ENCODE results near the gene SOWAHB. TPM values are rescaled to one million over a fixed set of nuclear protein-coding genes. Genes with fewer than 3 reads are reported as not detected.
"Not testable (repeated sequence)": the region's sequence is repeated elsewhere in the genome, so short reads cannot be mapped to it uniquely, and the experiment has no call there.

The SOWAHB gene
- total RNA-seq, 1 experiment from 2014 or later = not detected

DNA sequence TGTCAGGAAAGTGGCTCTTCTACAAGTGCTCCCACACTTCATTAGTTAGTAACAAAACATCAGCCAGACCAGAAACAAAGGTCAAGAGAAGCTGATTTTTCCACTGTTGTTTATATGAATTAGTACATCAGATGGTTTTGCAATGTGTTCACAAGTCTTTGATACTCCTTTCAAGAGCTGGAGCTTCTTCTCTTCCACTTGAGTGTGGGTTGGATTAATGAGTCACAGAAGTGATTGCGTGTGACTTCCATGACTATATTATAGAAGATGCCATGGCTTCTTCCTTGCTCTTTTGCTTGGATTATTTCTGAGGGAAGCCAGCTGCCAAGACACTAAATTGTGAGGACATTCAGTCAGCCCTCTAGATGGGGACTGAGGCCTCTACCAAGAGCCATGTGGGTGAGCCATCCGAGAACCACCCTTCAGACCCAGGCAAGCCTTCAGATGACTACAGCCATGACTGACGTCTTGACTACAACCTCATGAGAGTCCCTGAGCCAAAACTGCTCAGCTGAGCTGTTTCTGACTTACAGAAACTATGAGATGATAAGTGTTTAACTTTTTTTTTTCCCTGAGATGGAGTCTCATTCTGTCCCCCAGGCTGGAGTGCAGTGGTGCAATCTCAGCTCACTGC, 18.1 kb downstream of the SOWAHB start:
- H3K27ac ChIP-seq = no peak overlapping the region
- H3K36me3 ChIP-seq = no peaks in the 10 kb centered on the region
- no peaks in the 10 kb centered on the region for H3K27me3 ChIP-seq
- no peak overlapping the region for H3K4me3 ChIP-seq
- no peak for DNase-seq
- no peaks in the 10 kb centered on the region for H3K4me1 ChIP-seq
- no peaks in the 10 kb centered on the region for H3K9me3 ChIP-seq (replicated peaks)

- H3K27me3 ChIP-seq; H3K9me3 ChIP-seq (replicated peaks); H3K4me1 ChIP-seq; H3K4me3 ChIP-seq; H3K27ac ChIP-seq; H3K36me3 ChIP-seq; DNase-seq: not testable (repeated sequence)
These were observed 19.2 kb downstream of the SOWAHB start for GRCh38 chr4:76878641-76879165.

- Histone ChIP-seq H3K4me1 (0 out of 2 replicates have a peak, but pooled peaks cover 6% of the 10 kb centered on the region), H3K36me3 (no peaks in the 10 kb centered on the region), H3K9me3 (replicated peaks) (no peaks in the 10 kb centered on the region), H3K27ac (no peak overlapping the region), H3K27me3 (no peaks in the 10 kb centered on the region), H3K4me3 (no peak overlapping the region)
- no peak for DNase-seq
These were observed 23.8 kb downstream of the SOWAHB start for GRCh38 chr4:76874176-76874575.

GRCh38 chr4:76873495-76873894, 24.4 kb downstream of the SOWAHB start:
- Histone ChIP-seq H3K27me3 (no peaks in the 10 kb centered on the region), H3K4me1 (0 out of 2 replicates have a peak, but pooled peaks cover 6% of the 10 kb centered on the region), H3K9me3 (replicated peaks) (no peaks in the 10 kb centered on the region), H3K36me3 (no peaks in the 10 kb centered on the region), H3K4me3 (no peak overlapping the region), H3K27ac (no peak overlapping the region)
- no peak for DNase-seq

DNA sequence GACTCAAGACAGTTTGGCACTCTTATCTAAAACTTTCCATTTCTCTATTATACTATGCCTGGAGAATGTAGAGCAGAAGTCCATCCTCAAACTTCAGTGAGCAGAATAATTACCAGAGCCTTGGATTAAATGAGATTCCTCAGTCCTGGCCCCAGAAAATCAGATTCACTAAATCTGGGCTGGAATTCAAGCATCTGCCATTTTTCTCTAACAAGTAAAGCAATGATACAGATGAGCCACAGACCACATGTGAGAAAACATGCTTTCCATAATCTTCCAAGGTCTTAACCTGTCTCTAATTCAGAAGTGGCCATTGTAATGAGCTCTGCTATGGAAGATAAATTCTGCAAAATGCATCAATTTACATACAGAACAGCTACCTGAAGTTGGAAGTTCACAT, 25.4 kb downstream of the SOWAHB start:
- Histone ChIP-seq H3K27me3 (no peaks in the 10 kb centered on the region), H3K27ac (no peak overlapping the region), H3K4me1 (0 out of 2 replicates have a peak, but pooled peaks cover 6% of the 10 kb centered on the region), H3K36me3 (no peaks in the 10 kb centered on the region), H3K9me3 (replicated peaks) (no peaks in the 10 kb centered on the region), H3K4me3 (no peak overlapping the region)
- no peak for DNase-seq

- H3K4me3 ChIP-seq; H3K27me3 ChIP-seq; H3K9me3 ChIP-seq (replicated peaks); H3K36me3 ChIP-seq; H3K27ac ChIP-seq; DNase-seq; H3K4me1 ChIP-seq: not testable (repeated sequence)
These were observed 29.2 kb downstream of the SOWAHB start for GRCh38 chr4:76868780-76869179.

GRCh38 chr4:76867880-76868655, 29.9 kb downstream of the SOWAHB start:
- peak; percentile 52 for DNase-seq
- H3K4me3 ChIP-seq = no peak overlapping the region
- H3K27me3 ChIP-seq = no peaks in the 10 kb centered on the region
- 0 out of 2 replicates have a peak, but pooled peaks cover 3% of the 10 kb centered on the region for H3K9me3 ChIP-seq (replicated peaks)
- no peak overlapping the region for H3K27ac ChIP-seq
- H3K36me3 ChIP-seq = no peaks in the 10 kb centered on the region
- 0 out of 2 replicates have a peak, but pooled peaks cover 6% of the 10 kb centered on the region for H3K4me1 ChIP-seq

DNA sequence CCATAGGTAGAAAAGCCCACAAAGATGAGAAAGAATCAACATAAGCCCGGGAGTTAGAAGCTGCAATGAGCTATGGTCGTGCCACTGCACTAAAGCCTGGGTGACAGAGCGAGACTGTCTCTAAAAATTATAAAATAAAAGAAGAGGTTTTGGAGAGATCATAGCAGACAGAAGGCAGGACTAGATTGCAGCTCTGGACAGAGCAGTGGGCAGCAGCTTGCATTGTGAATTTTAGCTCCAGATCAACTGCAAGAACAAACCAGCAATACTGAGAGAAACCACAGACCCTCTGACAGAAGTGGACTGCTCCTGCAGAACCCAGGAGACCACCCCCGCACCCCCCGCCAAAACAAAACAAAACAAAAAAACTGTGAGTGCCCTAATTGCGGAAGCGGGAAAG, 30.6 kb downstream of the SOWAHB start:
- no peak overlapping the region for H3K27ac ChIP-seq
- 0 out of 2 replicates have a peak, but pooled peaks cover 3% of the 10 kb centered on the region for H3K9me3 ChIP-seq (replicated peaks)
- 0 out of 2 replicates have a peak, but pooled peaks cover 1% of the 10 kb centered on the region for H3K4me1 ChIP-seq
- no peak for DNase-seq
- no peak overlapping the region for H3K4me3 ChIP-seq
- no peaks in the 10 kb centered on the region for H3K36me3 ChIP-seq
- no peaks in the 10 kb centered on the region for H3K27me3 ChIP-seq

DNA sequence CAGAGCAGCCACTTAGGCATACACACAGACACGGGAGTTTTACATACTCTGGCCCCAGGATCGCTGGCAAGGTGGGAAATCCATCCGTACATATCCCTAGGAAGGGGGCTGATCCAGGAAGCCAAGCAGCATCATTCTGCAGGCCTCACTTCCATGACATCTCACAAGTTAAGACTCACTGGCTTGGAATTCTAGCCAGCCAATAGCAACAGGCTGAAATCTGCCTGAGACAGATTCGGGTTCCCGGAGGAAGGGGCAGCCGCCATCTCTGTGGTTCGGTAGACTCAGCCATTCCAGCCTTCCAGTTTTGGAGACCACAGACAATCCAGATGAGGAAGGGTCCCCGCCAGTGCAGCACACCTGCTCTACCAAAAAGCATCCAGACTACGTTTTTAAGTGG, 31.3 kb downstream of the SOWAHB start:
- H3K27me3 ChIP-seq = no peaks in the 10 kb centered on the region
- no peak for DNase-seq
- H3K9me3 ChIP-seq (replicated peaks) = 0 out of 2 replicates have a peak, but pooled peaks cover 3% of the 10 kb centered on the region
- H3K4me3 ChIP-seq = no peak overlapping the region
- H3K36me3 ChIP-seq = no peaks in the 10 kb centered on the region
- no peak overlapping the region for H3K27ac ChIP-seq
- no peaks in the 10 kb centered on the region for H3K4me1 ChIP-seq

GRCh38 chr4:76858319-76858718, 39.6 kb downstream of the SOWAHB start:
- DNase-seq = no peak
- Histone ChIP-seq H3K36me3 (no peaks in the 10 kb centered on the region), H3K27ac (no peak overlapping the region), H3K27me3 (no peaks in the 10 kb centered on the region), H3K4me3 (no peak overlapping the region), H3K4me1 (peaks cover 23% of the 10 kb centered on the region), H3K9me3 (replicated peaks) (no peaks in the 10 kb centered on the region)

DNA sequence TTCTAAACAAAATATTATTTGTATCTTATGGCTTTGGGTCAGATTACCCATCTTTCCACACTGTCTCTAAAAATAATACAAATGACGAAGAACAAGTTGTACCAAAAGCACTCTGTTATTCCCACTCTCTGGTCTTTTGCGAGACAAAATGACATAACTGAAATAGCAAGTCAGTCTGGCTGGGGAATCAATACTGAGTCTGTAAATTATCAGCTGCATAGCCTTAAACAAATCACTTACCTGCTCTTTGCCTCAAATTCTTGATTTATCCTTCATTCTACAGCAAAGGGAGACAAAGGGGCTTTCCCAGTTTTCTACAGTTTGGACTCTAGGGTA, 40.9 kb downstream of the SOWAHB start:
- Histone ChIP-seq H3K9me3 (replicated peaks) (no peaks in the 10 kb centered on the region), H3K27ac (no peak overlapping the region), H3K36me3 (no peaks in the 10 kb centered on the region), H3K27me3 (no peaks in the 10 kb centered on the region), H3K4me3 (no peak overlapping the region), H3K4me1 (peaks cover 23% of the 10 kb centered on the region)
- DNase-seq = no peak

DNA sequence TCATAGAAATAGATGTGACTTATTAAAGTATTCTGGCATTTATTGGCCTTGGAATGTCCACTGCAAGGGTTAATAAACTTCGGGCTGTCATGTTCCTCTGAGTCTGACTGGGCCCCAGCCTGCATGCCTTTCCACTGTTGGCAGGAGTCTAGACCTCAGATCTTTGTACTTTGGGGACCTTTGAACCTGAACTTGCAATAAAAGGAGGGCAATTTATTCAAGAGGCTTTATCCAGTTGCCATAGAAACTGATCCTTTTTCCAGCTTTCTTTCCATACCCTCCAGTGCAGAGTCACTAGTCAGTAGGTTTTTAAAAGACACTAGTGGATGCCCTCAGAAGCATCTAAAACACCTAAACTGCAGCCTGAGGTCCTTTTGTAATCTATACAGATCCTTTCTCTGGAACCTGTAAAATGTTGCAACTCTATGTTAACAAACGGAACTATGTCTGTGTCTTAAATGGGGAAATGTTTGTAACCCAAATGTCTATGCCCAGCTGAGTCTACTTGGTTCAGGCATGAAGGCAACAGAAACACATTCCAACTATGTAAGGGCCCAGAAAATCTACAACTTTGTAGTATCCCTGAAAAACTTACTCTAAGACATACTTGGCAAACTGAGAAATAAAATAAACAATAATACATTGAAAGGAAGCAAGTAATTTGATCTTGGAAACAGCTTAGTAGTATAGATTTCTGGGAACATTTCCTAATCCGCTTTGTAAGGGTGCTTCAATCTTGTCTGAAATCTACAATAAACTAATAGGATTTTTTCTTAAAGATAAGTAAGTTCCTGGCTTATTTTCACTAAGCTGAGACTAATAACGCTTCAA, 41.5 kb downstream of the SOWAHB start:
- Histone ChIP-seq H3K9me3 (replicated peaks) (no peaks in the 10 kb centered on the region), H3K27ac (no peak overlapping the region), H3K4me1 (peaks cover 23% of the 10 kb centered on the region), H3K36me3 (no peaks in the 10 kb centered on the region), H3K4me3 (no peak overlapping the region), H3K27me3 (no peaks in the 10 kb centered on the region)
- peak; percentile 45 to 69 for DNase-seq

GRCh38 chr4:76854858-76855257, 43.1 kb downstream of the SOWAHB start:
- H3K36me3 ChIP-seq = no peaks in the 10 kb centered on the region
- no peaks in the 10 kb centered on the region for H3K27me3 ChIP-seq
- peak in 1 of 2 experiments; percentile 15 for DNase-seq
- no peaks in the 10 kb centered on the region for H3K9me3 ChIP-seq (replicated peaks)
- no peak overlapping the region for H3K27ac ChIP-seq
- peaks cover 28% of the 10 kb centered on the region for H3K4me1 ChIP-seq
- no peak overlapping the region for H3K4me3 ChIP-seq

DNA sequence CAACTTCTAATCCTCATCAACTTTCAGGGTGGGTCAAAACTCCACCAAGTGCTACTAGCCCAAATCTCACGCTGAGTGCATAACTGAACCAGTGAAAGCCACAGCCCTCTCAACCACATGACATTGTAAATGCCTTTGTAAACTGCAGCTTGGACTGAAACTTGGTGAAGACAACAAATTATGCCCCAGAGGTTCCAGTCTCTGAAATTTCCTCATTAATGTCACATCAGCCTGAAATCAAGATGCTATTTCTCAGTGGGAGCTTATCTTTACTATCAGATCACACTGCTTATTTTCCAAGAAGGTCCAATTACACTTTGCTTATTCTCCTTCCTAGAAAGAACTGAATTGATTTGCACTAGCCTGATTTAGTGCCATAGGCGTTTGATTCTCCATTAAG, 46.6 kb downstream of the SOWAHB start:
- H3K36me3 ChIP-seq = no peaks in the 10 kb centered on the region
- DNase-seq = no peak
- peaks cover 25% of the 10 kb centered on the region for H3K4me1 ChIP-seq
- H3K27me3 ChIP-seq = no peaks in the 10 kb centered on the region
- no peak overlapping the region for H3K27ac ChIP-seq
- H3K9me3 ChIP-seq (replicated peaks) = no peaks in the 10 kb centered on the region
- H3K4me3 ChIP-seq = no peak overlapping the region

- H3K4me3 ChIP-seq = no peak overlapping the region
- peaks cover 13% of the 10 kb centered on the region for H3K4me1 ChIP-seq
- peak; percentile 63 to 82 for DNase-seq
- no peak overlapping the region for H3K27ac ChIP-seq
- no peaks in the 10 kb centered on the region for H3K27me3 ChIP-seq
- no peaks in the 10 kb centered on the region; the same call in 1 of the 2 replicates for H3K36me3 ChIP-seq
- no peaks in the 10 kb centered on the region for H3K9me3 ChIP-seq (replicated peaks)
These were observed 47.9 kb downstream of the SOWAHB start for GRCh38 chr4:76850010-76850441.

Measured in SJCRH30 (cell line).